ENCODE results near the gene KIFBP. TPM values are rescaled to one million over a fixed set of nuclear protein-coding genes. Genes with fewer than 3 reads are reported as not detected.

The KIFBP gene
- total and polyA plus RNA-seq, 7 donors: 12.2 to 34.6 (median 21.0) TPM

- TF ChIP-seq EP300 (IDR thresholded peaks at IDR 0.05): peak; percentile 80 to 96 (median 90)
- TF ChIP-seq POLR2AphosphoS5 (IDR thresholded peaks at IDR 0.05): peak; percentile 55 to 88 (median 72)
- no peak for TF ChIP-seq CTCF (IDR thresholded peaks at IDR 0.05)
- TF ChIP-seq POLR2A (IDR thresholded peaks at IDR 0.05): peak in 1 of 2 donors; percentile 19
- DNase-seq: peak; percentile 81
Observed at GRCh38 chr10:69061305-69062161, 72.9 kb downstream of the KIFBP start.

GRCh38 chr10:69062901-69063300 lies 74.3 kb downstream of the KIFBP start:
- peaks cover 0 to 16% (median 7%) of the 10 kb centered on the region in 4 donors for H3K4me1 ChIP-seq
- no peak for DNase-seq
- H3K36me3 ChIP-seq: no peaks in the 10 kb centered on the region
- H3K27ac ChIP-seq: peak overlapping the region; percentile 78 to 80 (median 80)
- H3K9me3 ChIP-seq: no peaks in the 10 kb centered on the region
- 91 to 93% methylated on average over 5 of the region's 5 CpGs for WGBS, 2 donors
- H3K4me3 ChIP-seq: no peak overlapping the region
- intact Hi-C loops (cut with DNase I): no loop called here
- TF ChIP-seq POLR2AphosphoS5 (IDR thresholded peaks at IDR 0.05): no peak
- no peak for TF ChIP-seq EP300 (IDR thresholded peaks at IDR 0.05)
- TF ChIP-seq POLR2A (IDR thresholded peaks at IDR 0.05): no peak
- TF ChIP-seq CTCF (IDR thresholded peaks at IDR 0.05): no peak
- no peaks in the 10 kb centered on the region for H3K27me3 ChIP-seq

More at GRCh38 chr10:69061305-69062161, 72.9 kb downstream of the KIFBP start:
- intact Hi-C loops (cut with DNase I): no loop called here
- H3K27me3 ChIP-seq: no peaks in the 10 kb centered on the region
- H3K4me1 ChIP-seq: peaks cover 0 to 16% (median 7%) of the 10 kb centered on the region in 4 donors
- H3K36me3 ChIP-seq: no peaks in the 10 kb centered on the region
- 20% methylated on average over 20 of the region's 20 CpGs for WGBS, 2 donors
- peak overlapping the region in 1 of 4 donors; percentile 6 for H3K4me3 ChIP-seq
- H3K9me3 ChIP-seq: no peaks in the 10 kb centered on the region
- H3K27ac ChIP-seq: peak overlapping the region; percentile 78 to 80 (median 80)

- Histone ChIP-seq H3K36me3 (no peaks in the 10 kb centered on the region), H3K9me3 (no peaks in the 10 kb centered on the region), H3K27me3 (no peaks in the 10 kb centered on the region), H3K4me1 (peaks cover 0 to 16% (median 7%) of the 10 kb centered on the region in 4 donors), H3K4me3 (no peak overlapping the region), H3K27ac (peak overlapping the region in 2 of 4 donors; percentile 49 to 52)
- intact Hi-C loops (cut with DNase I): no loop called here
- no peak for DNase-seq
- TF ChIP-seq POLR2AphosphoS5 (IDR thresholded peaks at IDR 0.05) (no peak), CTCF (IDR thresholded peaks at IDR 0.05) (no peak), POLR2A (IDR thresholded peaks at IDR 0.05) (no peak), EP300 (IDR thresholded peaks at IDR 0.05) (no peak)
- 85 to 91% methylated on average over 6 of the region's 6 CpGs for WGBS, 2 donors
Observed at GRCh38 chr10:69064762-69065328, 76.2 kb downstream of the KIFBP start.

DNA sequence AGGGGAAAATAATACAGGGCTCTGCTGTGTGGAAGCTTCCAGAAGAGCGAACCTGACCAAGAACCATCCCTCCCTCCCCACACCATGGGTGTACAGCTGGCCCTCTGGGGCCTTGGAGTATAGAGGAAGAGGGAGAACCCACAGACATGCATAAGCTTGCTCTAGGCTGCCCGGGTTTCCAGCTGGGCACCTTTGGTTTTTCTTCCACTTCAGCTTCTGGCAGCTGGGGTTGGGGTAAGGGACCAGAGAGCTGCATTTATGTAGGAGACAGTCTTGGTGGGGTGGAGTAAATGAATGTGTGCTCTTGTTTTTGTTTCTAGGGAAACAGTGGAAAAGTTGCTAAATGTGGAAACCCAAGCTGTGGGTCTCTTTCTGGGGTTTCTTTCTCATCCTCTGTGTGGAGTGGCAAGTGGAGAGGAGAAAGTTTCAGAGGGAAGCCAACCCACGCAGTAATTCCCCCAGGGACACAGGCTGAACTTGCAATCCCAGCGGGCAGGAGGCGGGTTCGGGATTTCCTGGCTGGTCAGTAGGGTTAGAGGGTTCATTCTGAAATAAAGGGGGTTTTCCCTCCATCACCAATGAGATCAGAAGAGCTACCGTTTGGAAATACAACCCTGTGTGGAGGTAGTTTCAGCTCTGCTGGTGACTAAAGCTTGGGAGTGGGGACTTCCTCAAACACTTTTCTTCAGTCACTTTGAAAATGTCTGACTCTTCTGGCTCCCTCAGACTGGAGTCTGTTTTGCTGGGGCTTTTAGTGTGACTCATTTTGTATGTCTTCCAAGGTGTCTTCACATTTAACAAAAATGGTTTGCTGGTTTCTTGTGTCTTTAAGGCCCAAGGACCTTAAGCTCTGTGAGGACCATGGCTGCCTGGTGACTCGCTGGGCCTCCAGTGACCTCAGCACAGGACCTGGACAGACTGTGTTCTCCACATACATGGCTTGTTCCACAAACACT lies 77.1 kb downstream of the KIFBP start:
- H3K4me1 ChIP-seq: peaks cover 0 to 16% (median 7%) of the 10 kb centered on the region in 4 donors
- intact Hi-C loops (cut with DNase I): no loop called here
- H3K27me3 ChIP-seq: no peaks in the 10 kb centered on the region
- 55 to 75% methylated on average over 8 of the region's 8 CpGs for WGBS, 2 donors
- H3K4me3 ChIP-seq: no peak overlapping the region
- no peak for TF ChIP-seq CTCF (IDR thresholded peaks at IDR 0.05)
- TF ChIP-seq EP300 (IDR thresholded peaks at IDR 0.05): no peak
- no peak for TF ChIP-seq POLR2A (IDR thresholded peaks at IDR 0.05)
- no peak for TF ChIP-seq POLR2AphosphoS5 (IDR thresholded peaks at IDR 0.05)
- H3K27ac ChIP-seq: peak overlapping the region in 3 of 4 donors; percentile 27 to 52 (median 49)
- no peaks in the 10 kb centered on the region for H3K9me3 ChIP-seq
- no peak for DNase-seq
- H3K36me3 ChIP-seq: no peaks in the 10 kb centered on the region

All from sigmoid colon (tissue), 7 donors.